ENCODE results near the gene CEP126. TPM values are rescaled to one million over a fixed set of nuclear protein-coding genes. Genes with fewer than 3 reads are reported as not detected.
A peak's percentile ranks its signal among the peaks of the same experiment; 100 is the strongest.

Gene CEP126
- total and polyA plus RNA-seq, 2 of the 13 experiments (the other 11 are each of a cell fraction or from before 2014, with no cell fraction given): 1.4 to 1.7 TPM

DNA sequence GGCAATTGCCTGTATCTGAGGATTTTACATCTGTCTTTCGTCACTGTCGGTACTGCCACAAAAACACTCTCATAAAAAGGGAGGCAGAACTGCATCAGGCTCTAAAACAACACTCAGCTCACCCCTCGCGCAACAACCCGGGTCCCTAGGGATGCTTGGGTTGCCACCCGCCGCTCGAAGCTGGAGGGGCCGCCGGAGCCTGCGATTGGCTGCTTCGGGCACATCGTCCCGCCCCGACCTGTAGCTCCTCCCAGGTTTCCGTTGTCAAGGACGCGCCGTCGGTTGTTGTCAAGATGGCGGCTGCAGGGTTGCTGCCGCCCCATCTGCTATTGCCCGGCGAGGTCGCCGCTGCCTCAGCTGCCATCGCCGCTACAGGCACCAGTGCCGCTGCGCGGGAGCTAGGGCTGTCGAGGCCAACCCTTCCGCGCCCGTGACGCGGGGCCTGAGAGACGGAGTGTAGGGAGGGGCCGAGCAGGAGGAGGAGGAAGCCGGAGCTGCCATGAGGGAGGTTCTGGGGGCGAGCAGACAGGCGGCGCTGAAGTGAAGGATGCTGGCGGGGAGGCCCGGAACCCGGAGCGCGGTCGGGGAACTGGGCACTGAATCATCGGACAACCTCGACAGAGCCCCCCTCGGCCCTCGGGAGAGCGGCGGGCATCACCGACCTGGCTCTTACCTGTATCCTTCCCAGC lies at the start of gene CEP126 (continued):
- TF ChIP-seq, protein P1, sequence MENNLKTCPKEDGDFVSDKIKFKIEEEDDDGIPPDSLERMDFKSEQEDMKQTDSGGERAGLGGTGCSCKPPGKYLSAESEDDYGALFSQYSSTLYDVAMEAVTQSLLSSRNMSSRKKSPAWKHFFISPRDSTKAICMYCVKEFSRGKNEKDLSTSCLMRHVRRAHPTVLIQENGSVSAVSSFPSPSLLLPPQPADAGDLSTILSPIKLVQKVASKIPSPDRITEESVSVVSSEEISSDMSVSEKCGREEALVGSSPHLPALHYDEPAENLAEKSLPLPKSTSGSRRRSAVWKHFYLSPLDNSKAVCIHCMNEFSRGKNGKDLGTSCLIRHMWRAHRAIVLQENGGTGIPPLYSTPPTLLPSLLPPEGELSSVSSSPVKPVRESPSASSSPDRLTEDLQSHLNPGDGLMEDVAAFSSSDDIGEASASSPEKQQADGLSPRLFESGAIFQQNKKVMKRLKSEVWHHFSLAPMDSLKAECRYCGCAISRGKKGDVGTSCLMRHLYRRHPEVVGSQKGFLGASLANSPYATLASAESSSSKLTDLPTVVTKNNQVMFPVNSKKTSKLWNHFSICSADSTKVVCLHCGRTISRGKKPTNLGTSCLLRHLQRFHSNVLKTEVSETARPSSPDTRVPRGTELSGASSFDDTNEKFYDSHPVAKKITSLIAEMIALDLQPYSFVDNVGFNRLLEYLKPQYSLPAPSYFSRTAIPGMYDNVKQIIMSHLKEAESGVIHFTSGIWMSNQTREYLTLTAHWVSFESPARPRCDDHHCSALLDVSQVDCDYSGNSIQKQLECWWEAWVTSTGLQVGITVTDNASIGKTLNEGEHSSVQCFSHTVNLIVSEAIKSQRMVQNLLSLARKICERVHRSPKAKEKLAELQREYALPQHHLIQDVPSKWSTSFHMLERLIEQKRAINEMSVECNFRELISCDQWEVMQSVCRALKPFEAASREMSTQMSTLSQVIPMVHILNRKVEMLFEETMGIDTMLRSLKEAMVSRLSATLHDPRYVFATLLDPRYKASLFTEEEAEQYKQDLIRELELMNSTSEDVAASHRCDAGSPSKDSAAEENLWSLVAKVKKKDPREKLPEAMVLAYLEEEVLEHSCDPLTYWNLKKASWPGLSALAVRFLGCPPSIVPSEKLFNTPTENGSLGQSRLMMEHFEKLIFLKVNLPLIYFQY (CRISPR knock-in tag; IDR thresholded peaks at IDR 0.05; ENCODE audit: borderline replicate concordance): 0 out of 2 replicates have a peak, but pooled peaks have one; percentile 14
- TF ChIP-seq ZNF205 (CRISPR knock-in tag; IDR thresholded peaks at IDR 0.05) (no peak), NR3C1 (CRISPR knock-in tag; IDR thresholded peaks at IDR 0.05) (no peak), GABPA (IDR thresholded peaks at IDR 0.05; ENCODE audit: low read depth, low read length) (no peak), GABPA (CRISPR knock-in tag; IDR thresholded peaks at IDR 0.05; ENCODE audit: low read depth) (peak; percentile 65), ARID2 (CRISPR knock-in tag; IDR thresholded peaks at IDR 0.05; ENCODE audit: borderline replicate concordance) (no peak; the same call in 1 of the 2 replicates), HMG20A (CRISPR knock-in tag; IDR thresholded peaks at IDR 0.05; ENCODE audit: borderline replicate concordance) (0 out of 2 replicates have a peak, but pooled peaks have one; percentile 36), RNF2 (conservative IDR thresholded peaks at IDR 0.05; ENCODE audit: low read depth) (peak; percentile 76; the same call in 1 of the 2 replicates), SOX5 (CRISPR knock-in tag; IDR thresholded peaks at IDR 0.05; ENCODE audit: borderline replicate concordance) (peak; percentile 35; the same call in 1 of the 2 replicates), ZNF3 (CRISPR knock-in tag; IDR thresholded peaks at IDR 0.05) (no peak), ZNF160 (CRISPR knock-in tag; IDR thresholded peaks at IDR 0.05) (no peak; the same call in 1 of the 2 replicates), NR2C2 (CRISPR knock-in tag; IDR thresholded peaks at IDR 0.05; ENCODE audit: borderline replicate concordance) (no peak; the same call in 1 of the 2 replicates), NFE2 (CRISPR knock-in tag; IDR thresholded peaks at IDR 0.05) (no peak), RARG (CRISPR knock-in tag; IDR thresholded peaks at IDR 0.05; ENCODE audit: low read depth) (no peak), MXD4 (CRISPR knock-in tag; IDR thresholded peaks at IDR 0.05) (peak; percentile 90), BORCS8-MEF2B (CRISPR knock-in tag; IDR thresholded peaks at IDR 0.05) (peak; percentile 70; the same call in 1 of the 2 replicates)
- TF ChIP-seq, protein P2, sequence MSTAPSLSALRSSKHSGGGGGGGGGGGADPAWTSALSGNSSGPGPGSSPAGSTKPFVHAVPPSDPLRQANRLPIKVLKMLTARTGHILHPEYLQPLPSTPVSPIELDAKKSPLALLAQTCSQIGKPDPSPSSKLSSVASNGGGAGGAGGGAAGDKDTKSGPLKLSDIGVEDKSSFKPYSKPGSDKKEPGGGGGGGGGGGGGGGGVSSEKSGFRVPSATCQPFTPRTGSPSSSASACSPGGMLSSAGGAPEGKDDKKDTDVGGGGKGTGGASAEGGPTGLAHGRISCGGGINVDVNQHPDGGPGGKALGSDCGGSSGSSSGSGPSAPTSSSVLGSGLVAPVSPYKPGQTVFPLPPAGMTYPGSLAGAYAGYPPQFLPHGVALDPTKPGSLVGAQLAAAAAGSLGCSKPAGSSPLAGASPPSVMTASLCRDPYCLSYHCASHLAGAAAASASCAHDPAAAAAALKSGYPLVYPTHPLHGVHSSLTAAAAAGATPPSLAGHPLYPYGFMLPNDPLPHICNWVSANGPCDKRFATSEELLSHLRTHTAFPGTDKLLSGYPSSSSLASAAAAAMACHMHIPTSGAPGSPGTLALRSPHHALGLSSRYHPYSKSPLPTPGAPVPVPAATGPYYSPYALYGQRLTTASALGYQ (CRISPR knock-in tag; IDR thresholded peaks at IDR 0.05): no peak; the same call in 1 of the 2 replicates
- TF ChIP-seq, protein P3, sequence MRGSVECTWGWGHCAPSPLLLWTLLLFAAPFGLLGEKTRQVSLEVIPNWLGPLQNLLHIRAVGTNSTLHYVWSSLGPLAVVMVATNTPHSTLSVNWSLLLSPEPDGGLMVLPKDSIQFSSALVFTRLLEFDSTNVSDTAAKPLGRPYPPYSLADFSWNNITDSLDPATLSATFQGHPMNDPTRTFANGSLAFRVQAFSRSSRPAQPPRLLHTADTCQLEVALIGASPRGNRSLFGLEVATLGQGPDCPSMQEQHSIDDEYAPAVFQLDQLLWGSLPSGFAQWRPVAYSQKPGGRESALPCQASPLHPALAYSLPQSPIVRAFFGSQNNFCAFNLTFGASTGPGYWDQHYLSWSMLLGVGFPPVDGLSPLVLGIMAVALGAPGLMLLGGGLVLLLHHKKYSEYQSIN (CRISPR knock-in tag; IDR thresholded peaks at IDR 0.05; ENCODE audit: borderline replicate concordance): no peak
- TF ChIP-seq, protein P4, sequence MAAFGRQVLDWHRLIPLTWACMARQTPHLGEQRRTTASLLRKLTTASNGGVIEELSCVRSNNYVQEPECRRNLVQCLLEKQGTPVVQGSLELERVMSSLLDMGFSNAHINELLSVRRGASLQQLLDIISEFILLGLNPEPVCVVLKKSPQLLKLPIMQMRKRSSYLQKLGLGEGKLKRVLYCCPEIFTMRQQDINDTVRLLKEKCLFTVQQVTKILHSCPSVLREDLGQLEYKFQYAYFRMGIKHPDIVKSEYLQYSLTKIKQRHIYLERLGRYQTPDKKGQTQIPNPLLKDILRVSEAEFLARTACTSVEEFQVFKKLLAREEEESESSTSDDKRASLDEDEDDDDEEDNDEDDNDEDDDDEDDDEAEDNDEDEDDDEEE (CRISPR knock-in tag; IDR thresholded peaks at IDR 0.05): no peak
- TF ChIP-seq, protein P5, sequence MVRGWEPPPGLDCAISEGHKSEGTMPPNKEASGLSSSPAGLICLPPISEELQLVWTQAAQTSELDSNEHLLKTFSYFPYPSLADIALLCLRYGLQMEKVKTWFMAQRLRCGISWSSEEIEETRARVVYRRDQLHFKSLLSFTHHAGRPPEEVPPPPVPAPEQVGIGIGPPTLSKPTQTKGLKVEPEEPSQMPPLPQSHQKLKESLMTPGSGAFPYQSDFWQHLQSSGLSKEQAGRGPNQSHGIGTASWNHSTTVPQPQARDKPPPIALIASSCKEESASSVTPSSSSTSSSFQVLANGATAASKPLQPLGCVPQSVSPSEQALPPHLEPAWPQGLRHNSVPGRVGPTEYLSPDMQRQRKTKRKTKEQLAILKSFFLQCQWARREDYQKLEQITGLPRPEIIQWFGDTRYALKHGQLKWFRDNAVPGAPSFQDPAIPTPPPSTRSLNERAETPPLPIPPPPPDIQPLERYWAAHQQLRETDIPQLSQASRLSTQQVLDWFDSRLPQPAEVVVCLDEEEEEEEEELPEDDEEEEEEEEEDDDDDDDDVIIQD (CRISPR knock-in tag; IDR thresholded peaks at IDR 0.05; ENCODE audit: low read depth): peak; percentile 77

All from HepG2 (cell line).